ENCODE results near the gene CLIC5. TPM values are rescaled to one million over a fixed set of nuclear protein-coding genes. Genes with fewer than 3 reads are reported as not detected.

Gene CLIC5
- total RNA-seq, 1 experiment from 2014 or later, result 0.20 TPM

GRCh38 chr6:45844986-45845385 is 170.7 kb downstream of the CLIC5 start:
- no peaks in the 10 kb centered on the region for H3K4me1 ChIP-seq (ENCODE audit: insufficient read depth, low read length)
- no peaks in the 10 kb centered on the region for H3K79me1 ChIP-seq (ENCODE audit: insufficient read depth, low read depth, low read length, poor library complexity, severe bottlenecking)
- H2AK5ac ChIP-seq (ENCODE audit: insufficient read length, low read length), result no peak overlapping the region
- no peaks in the 10 kb centered on the region for H3K9me3 ChIP-seq (ENCODE audit: control insufficient read depth, low read depth, low read length)
- H2BK15ac ChIP-seq (ENCODE audit: low read depth, low read length), result no peak overlapping the region
- no peaks in the 10 kb centered on the region for H3K79me2 ChIP-seq (ENCODE audit: insufficient read depth, low read length)
- no peak for DNase-seq
- no peaks in the 10 kb centered on the region for H3K23me2 ChIP-seq (ENCODE audit: insufficient read length, low read depth, low read length, poor library complexity, severe bottlenecking)
- H3T11ph ChIP-seq (ENCODE audit: low read length), result no peak overlapping the region
- H3K9ac ChIP-seq (ENCODE audit: extremely low read depth, insufficient read length, low read length), result no peak overlapping the region
- Mint-ChIP-seq H3K4me1 (peaks cover 3 to 6% of the 10 kb centered on the region in 2 experiments; a peak in 2 of 4 replicates), H3K4me3 (no peak overlapping the region), H3K36me3 (ENCODE audit: insufficient read depth in 1 of 3, low read depth in 3 of 3) (no peaks in the 10 kb centered on the region), H3K9me3 (no peaks in the 10 kb centered on the region), H3K27ac (no peak overlapping the region), H3K27me3 (ENCODE audit: low read depth) (no peaks in the 10 kb centered on the region)
- H2AFZ ChIP-seq (ENCODE audit: low read length), result no peak overlapping the region
- H2BK20ac ChIP-seq (ENCODE audit: low read depth, low read length, poor library complexity, severe bottlenecking), result no peak overlapping the region
- WGBS (ENCODE audit: extremely low coverage, insufficient read length, low lambda C conversion rate), result no CpG with 5 or more reads among the region's 8 CpGs
- no peak overlapping the region for H4K91ac ChIP-seq (ENCODE audit: insufficient read length, low read depth, low read length)
- H3K14ac ChIP-seq (ENCODE audit: insufficient read depth, low read length), result no peak overlapping the region
- H4K20me1 ChIP-seq (ENCODE audit: control insufficient read depth, insufficient read depth, insufficient read length), result no peaks in the 10 kb centered on the region
- H4K8ac ChIP-seq (replicated peaks; ENCODE audit: insufficient read length, low read depth, low read length), result no peak overlapping the region
- H3K27me3 ChIP-seq (ENCODE audit: insufficient read depth, low read length), result no peaks in the 10 kb centered on the region
- no peak overlapping the region for H3K56ac ChIP-seq (ENCODE audit: insufficient read length, low read depth, low read length)
- H3K4ac ChIP-seq (ENCODE audit: low read depth, low read length), result no peak overlapping the region
- no peak overlapping the region for H3K18ac ChIP-seq (ENCODE audit: insufficient read length, low read depth, low read length)
- no peak overlapping the region for H3K23ac ChIP-seq (ENCODE audit: insufficient read length, low read depth, low read length)
- no peak overlapping the region for H2BK5ac ChIP-seq (ENCODE audit: insufficient read length, low read length)
- no peak overlapping the region for H2BK12ac ChIP-seq (ENCODE audit: insufficient read length, low read depth, low read length)
- no peak overlapping the region for H3K27ac ChIP-seq (ENCODE audit: insufficient read length, low read depth, low read length)
- no peak overlapping the region for H3K4me2 ChIP-seq (ENCODE audit: insufficient read depth, insufficient read length, low read length)
- no peak overlapping the region for H4K5ac ChIP-seq (ENCODE audit: insufficient read length, low read depth, low read length)
- H2BK120ac ChIP-seq (ENCODE audit: low read depth, low read length, poor library complexity, severe bottlenecking), result no peak overlapping the region
- TF ChIP-seq CTCF (conservative IDR thresholded peaks at IDR 0.05), result no peak

Data from H9 (cell line).